ENCODE results near the gene BZW1.

The BZW1 gene

DNA sequence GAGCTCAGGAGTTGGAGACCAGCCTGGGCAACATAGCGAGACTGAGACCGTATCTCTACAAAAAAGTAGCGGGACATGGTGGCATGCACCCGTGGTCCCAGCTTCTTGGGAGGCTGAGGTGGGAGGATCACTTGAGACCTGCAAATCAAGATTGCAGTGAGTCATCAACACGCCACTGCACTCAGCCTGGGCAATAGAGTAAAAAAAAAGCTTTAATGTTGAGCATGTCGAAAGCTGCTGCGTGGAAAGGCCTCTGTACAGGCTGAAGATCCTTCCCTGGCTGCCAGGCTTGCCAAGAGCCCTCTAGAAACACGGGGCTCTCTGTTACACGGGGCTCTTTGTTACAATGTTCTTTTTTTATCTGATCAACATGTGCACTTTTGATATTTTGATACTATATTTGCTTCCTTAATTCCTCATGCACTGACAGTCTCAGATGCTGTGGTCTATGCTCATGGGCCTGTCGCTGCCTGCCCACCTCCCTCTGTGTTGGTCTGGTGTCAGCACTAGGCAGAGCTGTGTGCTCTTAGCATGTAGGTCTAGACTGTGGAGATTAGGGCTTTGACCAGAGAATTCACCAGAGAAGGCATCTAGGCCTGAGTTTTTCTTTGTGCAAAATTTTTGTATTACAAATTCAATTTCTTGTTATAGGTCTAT, 34.1 kb downstream of the BZW1 start:
- no peaks in the 10 kb centered on the region for H3K27me3 ChIP-seq (replicated peaks in 2 of 5; ENCODE audit: control insufficient read depth in 4 of 5, insufficient read depth in 5 of 5, low read length in 4 of 5)
- CTCF ChIA-PET: interaction anchor here (1.0 to 1.4 kb wide), 3 partner anchors 10 to 13 kb away, joined by 3 to 7 read pairs (median 5); no protein-coding TSS in a partner anchor
- no peak overlapping the region for H3K4me3 ChIP-seq (ENCODE audit: control insufficient read depth in 1 of 7, extremely low read depth in 1 of 7, insufficient read depth in 4 of 7, low read depth in 2 of 7, low read length in 6 of 7)
- peaks cover 0 to 5% (median 2%) of the 10 kb centered on the region in 4 experiments for H3K36me3 ChIP-seq (ENCODE audit: control insufficient read depth in 4 of 4, insufficient read depth in 4 of 4, low read length in 3 of 4)
- DNase-seq: no peak
- H3K9me3 ChIP-seq (ENCODE audit: control extremely low read depth in 1 of 5, control insufficient read depth in 4 of 5, insufficient read depth in 2 of 5, low read depth in 1 of 5, low read length in 4 of 5): no peaks in the 10 kb centered on the region
- POLR2A ChIA-PET: interaction anchor here (0.9 kb wide), 1 partner anchor 21 kb away, joined by 3 read pairs; no protein-coding TSS in a partner anchor
- no peaks in the 10 kb centered on the region for H3K4me1 ChIP-seq (ENCODE audit: control extremely low read depth in 1 of 4, control insufficient read depth in 4 of 4, insufficient read depth in 4 of 4, low read length in 3 of 4)
- no peak overlapping the region for H3K27ac ChIP-seq (ENCODE audit: insufficient read depth in 1 of 2, low read depth in 1 of 2, low read length in 2 of 2, poor library complexity in 1 of 2, severe bottlenecking in 2 of 2)
- 98% methylated on average over 7 of the region's 10 CpGs for WGBS (ENCODE audit: insufficient coverage)

DNA sequence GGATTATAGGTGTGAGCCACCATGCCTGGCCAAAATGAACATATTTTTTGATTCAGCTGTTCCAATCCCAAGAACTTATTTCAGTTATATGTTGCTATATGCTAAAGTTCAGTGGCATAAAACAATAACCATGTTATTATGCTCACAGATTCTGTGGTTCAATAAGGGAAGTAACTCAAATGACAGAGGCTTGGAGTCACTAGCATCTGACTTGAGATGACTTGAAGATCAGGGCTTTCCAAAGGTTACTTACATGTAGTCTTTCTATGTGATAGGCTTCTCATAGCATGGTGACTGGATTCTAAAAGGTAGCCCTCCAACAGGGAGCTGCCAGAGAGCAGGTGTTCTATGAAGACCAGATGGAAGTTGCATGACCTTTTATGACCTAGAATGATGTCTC, 35.6 kb downstream of the BZW1 start:
- POLR2A ChIA-PET: no interaction called here

DNA sequence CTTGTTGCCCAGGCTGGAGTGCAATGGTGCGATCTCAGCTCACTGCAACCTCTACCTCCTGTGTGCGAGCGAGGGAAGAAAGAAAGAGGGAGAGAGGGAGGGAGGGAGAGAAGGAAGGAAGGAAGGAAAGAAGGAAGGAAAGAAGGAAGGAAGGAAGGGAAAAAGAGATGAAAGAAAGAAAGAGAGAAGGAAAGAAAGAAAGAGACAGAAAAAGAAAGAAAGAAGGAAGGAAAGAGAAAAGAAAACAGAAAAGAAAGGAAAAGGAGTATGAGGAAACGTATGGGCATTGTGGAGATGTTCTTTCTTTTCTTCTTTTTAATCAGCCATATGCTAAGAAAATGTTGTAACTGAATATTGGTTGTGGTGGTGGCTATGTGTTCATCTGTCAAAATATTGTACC, 36.2 kb downstream of the BZW1 start:
- Histone ChIP-seq H3K9me3 (ENCODE audit: control extremely low read depth in 1 of 5, control insufficient read depth in 4 of 5, insufficient read depth in 2 of 5, low read depth in 1 of 5, low read length in 4 of 5) (no peaks in the 10 kb centered on the region), H3K27me3 (replicated peaks in 2 of 5; ENCODE audit: control insufficient read depth in 4 of 5, insufficient read depth in 5 of 5, low read length in 4 of 5) (no peaks in the 10 kb centered on the region), H3K27ac (ENCODE audit: insufficient read depth in 1 of 2, low read depth in 1 of 2, low read length in 2 of 2, poor library complexity in 1 of 2, severe bottlenecking in 2 of 2) (no peak overlapping the region), H3K4me1 (ENCODE audit: control extremely low read depth in 1 of 4, control insufficient read depth in 4 of 4, insufficient read depth in 4 of 4, low read length in 3 of 4) (no peaks in the 10 kb centered on the region), H3K36me3 (ENCODE audit: control insufficient read depth in 4 of 4, insufficient read depth in 4 of 4, low read length in 3 of 4) (peaks cover 4 to 25% (median 15%) of the 10 kb centered on the region in 4 experiments), H3K4me3 (ENCODE audit: control insufficient read depth in 1 of 7, extremely low read depth in 1 of 7, insufficient read depth in 4 of 7, low read depth in 2 of 7, low read length in 6 of 7) (no peak overlapping the region)
- DNase-seq: no peak
- ChIA-PET POLR2A (interaction anchor here (1.4 kb wide), 1 partner anchor 10 kb away, joined by 5 read pairs; no protein-coding TSS in a partner anchor), CTCF (interaction anchor here (1.8 kb wide), 1 partner anchor 19 kb away, joined by 6 read pairs; no protein-coding TSS in a partner anchor)
- WGBS (ENCODE audit: insufficient coverage): 94% methylated on average over 3 of the region's 4 CpGs

More for the DNA sequence above, 35.6 kb downstream of the BZW1 start:
- DNase-seq: no peak
- H3K4me3 ChIP-seq (ENCODE audit: control insufficient read depth in 1 of 7, extremely low read depth in 1 of 7, insufficient read depth in 4 of 7, low read depth in 2 of 7, low read length in 6 of 7): no peak overlapping the region
- no peak overlapping the region for H3K27ac ChIP-seq (ENCODE audit: insufficient read depth in 1 of 2, low read depth in 1 of 2, low read length in 2 of 2, poor library complexity in 1 of 2, severe bottlenecking in 2 of 2)
- no peaks in the 10 kb centered on the region for H3K27me3 ChIP-seq (replicated peaks in 2 of 5; ENCODE audit: control insufficient read depth in 4 of 5, insufficient read depth in 5 of 5, low read length in 4 of 5)
- H3K4me1 ChIP-seq (ENCODE audit: control extremely low read depth in 1 of 4, control insufficient read depth in 4 of 4, insufficient read depth in 4 of 4, low read length in 3 of 4): no peaks in the 10 kb centered on the region
- no peaks in the 10 kb centered on the region for H3K9me3 ChIP-seq (ENCODE audit: control extremely low read depth in 1 of 5, control insufficient read depth in 4 of 5, insufficient read depth in 2 of 5, low read depth in 1 of 5, low read length in 4 of 5)
- CTCF ChIA-PET: no interaction called here
- peaks cover 0 to 18% (median 10%) of the 10 kb centered on the region in 4 experiments for H3K36me3 ChIP-seq (ENCODE audit: control insufficient read depth in 4 of 4, insufficient read depth in 4 of 4, low read length in 3 of 4)

DNA sequence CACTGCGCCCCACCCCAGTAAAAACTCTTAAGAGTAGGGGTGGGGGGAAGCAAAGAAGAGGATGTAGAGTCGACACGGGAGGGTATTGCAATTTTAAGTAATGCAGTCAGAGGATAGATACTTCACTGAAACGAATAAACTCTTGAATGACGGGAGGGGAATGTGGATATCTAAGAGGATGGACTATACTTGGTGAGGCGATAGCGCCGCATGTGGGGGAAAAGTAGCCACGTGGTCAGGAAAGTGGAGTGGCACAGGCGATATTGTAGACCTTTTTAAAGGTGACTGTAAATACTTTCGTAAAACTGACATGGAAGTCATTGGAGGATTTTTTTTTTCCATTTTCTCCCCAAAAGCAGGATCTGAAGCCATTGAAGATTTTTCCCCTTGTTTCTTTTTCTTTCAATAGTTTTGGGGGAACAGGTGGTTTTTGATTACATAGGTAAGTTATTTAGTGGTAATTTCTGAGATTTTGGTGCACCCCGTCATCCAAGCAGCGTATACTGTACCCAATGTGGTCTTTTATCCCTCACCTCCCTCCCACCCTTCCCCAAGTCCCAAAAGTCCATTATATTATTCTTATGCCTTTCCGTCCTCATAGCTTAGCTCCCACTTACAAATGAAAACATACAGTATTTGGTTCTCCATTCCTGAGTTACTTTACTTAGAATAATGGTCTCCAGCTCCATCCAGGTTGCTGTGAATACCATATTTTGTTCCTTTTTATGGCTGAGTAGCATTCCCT, 39.0 kb downstream of the BZW1 start:
- Histone ChIP-seq H3K27me3 (replicated peaks in 2 of 5; ENCODE audit: control insufficient read depth in 4 of 5, insufficient read depth in 5 of 5, low read length in 4 of 5) (no peaks in the 10 kb centered on the region), H3K4me3 (ENCODE audit: control insufficient read depth in 1 of 7, extremely low read depth in 1 of 7, insufficient read depth in 4 of 7, low read depth in 2 of 7, low read length in 6 of 7) (no peak overlapping the region), H3K4me1 (ENCODE audit: control extremely low read depth in 1 of 4, control insufficient read depth in 4 of 4, insufficient read depth in 4 of 4, low read length in 3 of 4) (no peaks in the 10 kb centered on the region), H3K9me3 (ENCODE audit: control extremely low read depth in 1 of 5, control insufficient read depth in 4 of 5, insufficient read depth in 2 of 5, low read depth in 1 of 5, low read length in 4 of 5) (no peaks in the 10 kb centered on the region), H3K36me3 (ENCODE audit: control insufficient read depth in 4 of 4, insufficient read depth in 4 of 4, low read length in 3 of 4) (peaks cover 15 to 50% (median 32%) of the 10 kb centered on the region in 4 experiments), H3K27ac (ENCODE audit: insufficient read depth in 1 of 2, low read depth in 1 of 2, low read length in 2 of 2, poor library complexity in 1 of 2, severe bottlenecking in 2 of 2) (no peak overlapping the region)
- ChIA-PET POLR2A (interaction anchor here (0.6 kb wide), 1 partner anchor 1524 kb away, joined by 5 read pairs; no protein-coding TSS in a partner anchor), CTCF (interaction anchor here (1.2 to 2.2 kb wide), 2 partner anchors 8 to 35 kb away, joined by 3 to 9 read pairs; no protein-coding TSS in a partner anchor)
- 99% methylated on average over 13 of the region's 14 CpGs for WGBS (ENCODE audit: insufficient coverage)
- no peak for DNase-seq

DNA sequence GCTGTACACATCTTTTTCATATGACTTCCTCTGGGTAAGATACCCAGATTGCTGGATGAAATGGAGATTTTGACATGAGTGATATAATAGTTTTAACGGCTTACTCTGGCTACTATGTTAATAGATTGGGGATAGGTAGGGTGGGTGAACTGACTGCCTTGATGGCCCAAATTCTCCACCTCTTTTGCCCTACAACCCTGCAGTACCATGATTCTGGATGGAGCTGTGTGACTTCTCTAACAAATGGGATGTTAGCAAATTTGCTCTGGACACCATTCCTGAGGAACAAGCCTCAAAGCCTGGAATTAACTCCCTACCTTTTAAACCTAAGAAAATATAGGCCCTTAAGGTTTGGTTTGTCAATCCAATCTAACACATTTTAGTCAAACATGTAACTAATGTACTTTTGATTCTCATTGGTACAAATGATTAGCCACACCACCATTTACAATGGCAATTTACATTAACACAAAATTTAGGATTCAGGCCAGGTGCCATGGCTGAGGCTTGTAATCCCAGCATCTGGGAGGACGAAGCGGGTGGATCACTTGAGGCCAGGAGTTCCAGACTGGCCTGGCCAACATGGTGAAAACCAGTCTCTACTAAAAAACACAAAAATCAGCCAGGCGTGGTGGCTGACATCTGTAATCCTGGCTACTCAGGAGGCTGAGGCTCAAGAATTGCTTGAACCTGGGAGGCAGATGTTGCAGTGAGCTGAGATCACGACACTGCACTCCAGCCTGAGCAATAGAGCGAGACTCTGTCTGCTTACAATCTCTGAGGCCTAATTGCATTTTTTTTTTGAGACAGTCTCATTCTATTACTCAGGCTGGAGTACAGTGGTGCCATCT, 39.9 kb downstream of the BZW1 start:
- ChIA-PET CTCF (interaction anchor here (1.7 kb wide), 1 partner anchor 33 kb away, joined by 3 read pairs; no protein-coding TSS in a partner anchor), POLR2A (interaction anchor here (0.7 to 2.0 kb wide), 2 partner anchors 23 to 293 kb away, joined by 3 to 4 read pairs; no protein-coding TSS in a partner anchor)
- H3K27ac ChIP-seq (ENCODE audit: insufficient read depth in 1 of 2, low read depth in 1 of 2, low read length in 2 of 2, poor library complexity in 1 of 2, severe bottlenecking in 2 of 2): no peak overlapping the region
- no peak overlapping the region for H3K4me3 ChIP-seq (ENCODE audit: control insufficient read depth in 1 of 7, extremely low read depth in 1 of 7, insufficient read depth in 4 of 7, low read depth in 2 of 7, low read length in 6 of 7)
- 94% methylated on average over 5 of the region's 6 CpGs for WGBS (ENCODE audit: insufficient coverage)
- no peaks in the 10 kb centered on the region for H3K27me3 ChIP-seq (replicated peaks in 2 of 5; ENCODE audit: control insufficient read depth in 4 of 5, insufficient read depth in 5 of 5, low read length in 4 of 5)
- H3K9me3 ChIP-seq (ENCODE audit: control extremely low read depth in 1 of 5, control insufficient read depth in 4 of 5, insufficient read depth in 2 of 5, low read depth in 1 of 5, low read length in 4 of 5): no peaks in the 10 kb centered on the region
- DNase-seq: no peak
- no peaks in the 10 kb centered on the region for H3K4me1 ChIP-seq (ENCODE audit: control extremely low read depth in 1 of 4, control insufficient read depth in 4 of 4, insufficient read depth in 4 of 4, low read length in 3 of 4)
- peaks cover 15 to 59% (median 39%) of the 10 kb centered on the region in 4 experiments for H3K36me3 ChIP-seq (ENCODE audit: control insufficient read depth in 4 of 4, insufficient read depth in 4 of 4, low read length in 3 of 4)

DNA sequence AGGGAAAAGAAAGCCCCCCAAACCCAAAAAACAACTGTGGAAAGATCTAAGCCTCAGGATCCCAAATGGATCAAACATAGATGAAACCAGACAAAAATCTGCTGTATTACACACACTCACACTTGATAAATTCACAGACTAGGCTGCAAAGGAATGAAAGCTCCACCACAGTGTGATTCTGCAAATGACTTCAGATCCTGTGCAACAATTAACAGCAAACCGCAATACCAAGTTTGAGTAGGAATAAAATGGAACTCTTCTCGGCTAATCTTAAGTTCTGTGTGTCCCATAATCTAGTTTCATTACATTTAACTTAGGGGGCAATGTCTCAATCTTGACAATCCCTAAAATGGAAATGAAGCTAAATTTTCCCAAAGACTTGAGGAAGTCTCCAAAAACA, 40.9 kb downstream of the BZW1 start:
- DNase-seq: no peak
- H3K27ac ChIP-seq (ENCODE audit: insufficient read depth in 1 of 2, low read depth in 1 of 2, low read length in 2 of 2, poor library complexity in 1 of 2, severe bottlenecking in 2 of 2): no peak overlapping the region
- H3K9me3 ChIP-seq (ENCODE audit: control extremely low read depth in 1 of 5, control insufficient read depth in 4 of 5, insufficient read depth in 2 of 5, low read depth in 1 of 5, low read length in 4 of 5): no peaks in the 10 kb centered on the region
- H3K27me3 ChIP-seq (replicated peaks in 2 of 5; ENCODE audit: control insufficient read depth in 4 of 5, insufficient read depth in 5 of 5, low read length in 4 of 5): no peaks in the 10 kb centered on the region
- CTCF ChIA-PET: interaction anchor here (0.6 to 1.7 kb wide), 2 partner anchors 18 to 34 kb away, joined by 3 to 5 read pairs; no protein-coding TSS in a partner anchor
- POLR2A ChIA-PET: interaction anchor here (0.7 to 2.0 kb wide), 3 partner anchors 8 to 292 kb away, joined by 3 to 4 read pairs (median 3); no protein-coding TSS in a partner anchor
- 100% methylated on average over 1 of the region's 2 CpGs for WGBS (ENCODE audit: insufficient coverage)
- H3K36me3 ChIP-seq (ENCODE audit: control insufficient read depth in 4 of 4, insufficient read depth in 4 of 4, low read length in 3 of 4): peaks cover 18 to 69% (median 47%) of the 10 kb centered on the region in 4 experiments
- H3K4me1 ChIP-seq (ENCODE audit: control extremely low read depth in 1 of 4, control insufficient read depth in 4 of 4, insufficient read depth in 4 of 4, low read length in 3 of 4): no peaks in the 10 kb centered on the region
- no peak overlapping the region for H3K4me3 ChIP-seq (ENCODE audit: control insufficient read depth in 1 of 7, extremely low read depth in 1 of 7, insufficient read depth in 4 of 7, low read depth in 2 of 7, low read length in 6 of 7)
